ENCODE measurements around the gene AADAC. TPM values are rescaled to one million over a fixed set of nuclear protein-coding genes. Genes with fewer than 3 reads are reported as not detected.

AADAC gene
- total and polyA plus RNA-seq, 2 experiments from 2014 or later, result 47.8 to 94.0 TPM

GRCh38 chr3:151852074-151852811, 38.3 kb downstream of the AADAC start:
- no peaks in the 10 kb centered on the region for H3K79me2 ChIP-seq
- H4K20me1 ChIP-seq (ENCODE audit: insufficient read depth, poor library complexity, severe bottlenecking), result no peaks in the 10 kb centered on the region
- H3K27me3 ChIP-seq, result no peaks in the 10 kb centered on the region
- H3K4me3 ChIP-seq, result no peak overlapping the region
- H3K4me2 ChIP-seq, result no peak overlapping the region
- no peak overlapping the region for H3K27ac ChIP-seq
- DNase-seq (ENCODE audit: low spot score), result no peak
- H3K9me2 ChIP-seq (replicated peaks; ENCODE audit: insufficient read depth), result no peaks in the 10 kb centered on the region
- H2AFZ ChIP-seq, result no peak overlapping the region
- H3K36me3 ChIP-seq (replicated peaks; ENCODE audit: insufficient read depth, low read depth), result no peaks in the 10 kb centered on the region
- H3K9me3 ChIP-seq (ENCODE audit: low read depth), result no peaks in the 10 kb centered on the region
- WGBS (ENCODE audit: low lambda C conversion rate, missing lambda C conversion rate), result 97% methylated on average over 11 of the region's 11 CpGs
- TF ChIP-seq EZH2phosphoT487 (IDR thresholded peaks at IDR 0.05; ENCODE audit: low read depth, severe bottlenecking, unreplicated experiment) (no peak), CTCF (IDR thresholded peaks at IDR 0.05; ENCODE audit: poor library complexity) (no peak), EZH2 (IDR thresholded peaks at IDR 0.05; ENCODE audit: borderline replicate concordance) (no peak)
- H3K4me1 ChIP-seq (ENCODE audit: insufficient read depth), result no peaks in the 10 kb centered on the region

GRCh38 chr3:151856118-151856517, 42.2 kb downstream of the AADAC start:
- Histone ChIP-seq H3K27ac (no peak overlapping the region), H3K79me2 (no peaks in the 10 kb centered on the region), H3K4me2 (no peak overlapping the region), H3K36me3 (replicated peaks; ENCODE audit: insufficient read depth, low read depth) (no peaks in the 10 kb centered on the region), H3K27me3 (no peaks in the 10 kb centered on the region), H4K20me1 (ENCODE audit: insufficient read depth, poor library complexity, severe bottlenecking) (no peaks in the 10 kb centered on the region), H3K9me2 (replicated peaks; ENCODE audit: insufficient read depth) (no peaks in the 10 kb centered on the region), H2AFZ (no peak overlapping the region), H3K9me3 (ENCODE audit: low read depth) (no peaks in the 10 kb centered on the region), H3K4me3 (no peak overlapping the region), H3K4me1 (ENCODE audit: insufficient read depth) (no peaks in the 10 kb centered on the region)
- no peak for DNase-seq (ENCODE audit: low spot score)
- TF ChIP-seq EZH2phosphoT487 (IDR thresholded peaks at IDR 0.05; ENCODE audit: low read depth, severe bottlenecking, unreplicated experiment) (no peak), EZH2 (IDR thresholded peaks at IDR 0.05; ENCODE audit: borderline replicate concordance) (no peak), CTCF (IDR thresholded peaks at IDR 0.05; ENCODE audit: poor library complexity) (no peak)
- 80% methylated on average over 3 of the region's 3 CpGs for WGBS (ENCODE audit: low lambda C conversion rate, missing lambda C conversion rate)

- no peaks in the 10 kb centered on the region for H3K9me2 ChIP-seq (replicated peaks; ENCODE audit: insufficient read depth)
- no peak overlapping the region for H3K27ac ChIP-seq
- no peaks in the 10 kb centered on the region for H3K4me1 ChIP-seq (ENCODE audit: insufficient read depth)
- 96% methylated on average over 2 of the region's 2 CpGs for WGBS (ENCODE audit: low lambda C conversion rate, missing lambda C conversion rate)
- H2AFZ ChIP-seq, result no peak overlapping the region
- TF ChIP-seq EZH2phosphoT487 (IDR thresholded peaks at IDR 0.05; ENCODE audit: low read depth, severe bottlenecking, unreplicated experiment) (no peak), EZH2 (IDR thresholded peaks at IDR 0.05; ENCODE audit: borderline replicate concordance) (no peak), CTCF (IDR thresholded peaks at IDR 0.05; ENCODE audit: poor library complexity) (no peak)
- no peaks in the 10 kb centered on the region for H3K9me3 ChIP-seq (ENCODE audit: low read depth)
- no peaks in the 10 kb centered on the region for H3K27me3 ChIP-seq
- no peaks in the 10 kb centered on the region for H4K20me1 ChIP-seq (ENCODE audit: insufficient read depth, poor library complexity, severe bottlenecking)
- DNase-seq (ENCODE audit: low spot score), result no peak
- no peaks in the 10 kb centered on the region for H3K79me2 ChIP-seq
- no peak overlapping the region for H3K4me2 ChIP-seq
- H3K36me3 ChIP-seq (replicated peaks; ENCODE audit: insufficient read depth, low read depth), result no peaks in the 10 kb centered on the region
- no peak overlapping the region for H3K4me3 ChIP-seq
These were observed 42.7 kb downstream of the AADAC start for GRCh38 chr3:151856641-151857040.
